ENCODE measurements around the gene TNFAIP3. TPM values are rescaled to one million over a fixed set of nuclear protein-coding genes. Genes with fewer than 3 reads are reported as not detected.

Gene TNFAIP3
- total and polyA plus RNA-seq, 7 experiments from 2014 or later: 66.6 to 2,915 (median 140) TPM

DNA sequence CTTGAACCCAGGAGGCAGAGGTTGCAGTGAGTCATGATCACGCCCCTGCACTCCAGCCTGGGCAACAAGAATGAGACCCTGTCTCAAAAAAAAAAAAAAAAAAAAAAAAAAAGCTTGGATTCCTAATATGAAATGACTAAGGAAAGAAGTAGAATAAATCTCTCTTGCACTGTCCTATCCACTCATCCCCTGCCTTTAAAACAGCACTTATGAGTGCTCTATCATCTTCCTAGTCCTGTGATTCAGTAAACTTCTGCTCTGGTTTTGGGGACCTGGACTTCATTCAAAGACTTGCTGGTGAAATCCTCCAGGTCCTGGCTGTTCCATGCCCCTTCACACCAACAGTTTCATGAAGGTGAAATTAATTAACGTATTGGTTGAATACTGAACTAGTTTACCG lies 29.6 kb downstream of the TNFAIP3 start:
- no peak for ATAC-seq
- Mint-ChIP-seq H3K27ac (no peak overlapping the region), H3K27me3 (no peaks in the 10 kb centered on the region), H3K4me3 (no peak overlapping the region), H3K9me3 (peaks cover 0 to 3% (median 0%) of the 10 kb centered on the region in 11 donors), H3K4me1 (peaks cover 0 to 4% (median 0%) of the 10 kb centered on the region in 7 donors), H3K36me3 (peaks cover 0 to 13% (median 0%) of the 10 kb centered on the region in 5 donors)
- ChIA-PET POLR2A (no interaction called here), CTCF (interaction anchor here (0.6 kb wide), 1 partner anchor 1059 kb away, joined by 3 read pairs; no protein-coding TSS in a partner anchor)
- Histone ChIP-seq H3K27ac (ENCODE audit: low read depth, low read length) (no peak overlapping the region), H3K36me3 (ENCODE audit: control insufficient read depth in 2 of 3, insufficient read depth in 3 of 3, low read length in 3 of 3) (no peaks in the 10 kb centered on the region), H3K4me1 (ENCODE audit: control insufficient read depth in 2 of 2, insufficient read depth in 2 of 2, low read length in 2 of 2) (no peaks in the 10 kb centered on the region), H3K27me3 (ENCODE audit: control insufficient read depth in 2 of 2, insufficient read depth in 2 of 2, low read length in 2 of 2) (no peaks in the 10 kb centered on the region), H3K4me3 (ENCODE audit: low read length) (no peak overlapping the region), H3K9me3 (ENCODE audit: control insufficient read depth in 2 of 3, low read length in 3 of 3) (no peaks in the 10 kb centered on the region)
- intact Hi-C loops (cut with micrococcal nuclease): no loop called here
- no peak for DNase-seq

DNA sequence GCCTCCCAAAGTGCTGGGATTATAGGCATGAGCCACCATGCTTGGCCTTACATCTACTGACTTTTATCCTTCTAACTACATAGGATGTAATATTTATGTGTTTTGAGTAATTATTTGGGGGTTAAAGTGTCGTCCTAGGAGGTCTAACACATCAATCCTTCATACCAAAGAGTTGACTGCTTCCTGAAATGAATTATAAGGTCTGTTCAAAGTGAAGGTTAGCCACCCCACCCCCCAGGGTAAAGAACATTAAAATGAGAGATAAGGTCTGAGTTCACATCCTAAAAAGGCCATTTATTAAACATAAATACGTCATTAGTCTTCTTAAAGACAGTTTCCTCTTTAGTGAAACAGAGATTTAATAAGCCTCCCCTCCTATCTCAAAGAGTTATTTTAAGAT lies 33.8 kb downstream of the TNFAIP3 start:
- intact Hi-C loops (cut with micrococcal nuclease): no loop called here
- CTCF ChIA-PET: interaction anchor here (0.6 to 1.7 kb wide), 3 partner anchors 11 to 45 kb away, joined by 3 to 5 read pairs (median 4); no protein-coding TSS in a partner anchor
- no peak for ATAC-seq

DNA sequence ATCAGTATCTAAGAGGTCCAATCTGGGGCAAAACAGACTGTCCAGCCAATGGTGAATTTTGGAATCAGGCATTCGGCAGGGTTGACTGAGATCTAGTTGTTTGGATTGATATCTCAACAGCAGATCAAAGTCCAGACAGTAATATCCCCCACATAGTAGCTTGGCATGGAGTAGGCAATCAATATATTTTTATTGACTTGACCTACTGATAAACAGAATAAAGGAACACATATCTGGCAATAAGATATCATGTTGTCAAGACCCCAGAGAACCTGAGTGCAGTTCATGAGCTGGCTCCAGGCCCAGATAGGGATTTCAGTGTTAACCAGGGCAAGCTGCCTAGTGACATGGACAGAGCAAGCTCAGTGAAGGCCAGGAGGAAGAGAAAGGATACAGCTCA lies 34.4 kb downstream of the TNFAIP3 start:
- H3K9me3 Mint-ChIP-seq: peaks cover 0 to 2% (median 0%) of the 10 kb centered on the region in 11 donors
- Histone ChIP-seq H3K4me1 (ENCODE audit: control insufficient read depth in 2 of 2, insufficient read depth in 2 of 2, low read length in 2 of 2) (peaks cover 4 to 6% of the 10 kb centered on the region in 2 donors), H3K9me3 (ENCODE audit: control insufficient read depth in 2 of 3, low read length in 3 of 3) (no peaks in the 10 kb centered on the region), H3K27me3 (ENCODE audit: control insufficient read depth in 2 of 2, insufficient read depth in 2 of 2, low read length in 2 of 2) (no peaks in the 10 kb centered on the region), H3K36me3 (ENCODE audit: control insufficient read depth in 2 of 3, insufficient read depth in 3 of 3, low read length in 3 of 3) (no peaks in the 10 kb centered on the region), H3K4me3 (ENCODE audit: low read length) (no peak overlapping the region), H3K27ac (ENCODE audit: low read depth, low read length) (no peak overlapping the region)
- peaks cover 0 to 31% (median 14%) of the 10 kb centered on the region in 7 donors for H3K4me1 Mint-ChIP-seq
- CTCF ChIA-PET: interaction anchor here (1.7 kb wide), 1 partner anchor 10 kb away, joined by 5 read pairs; no protein-coding TSS in a partner anchor
- POLR2A ChIA-PET: interaction anchor here (0.6 to 1.3 kb wide), 2 partner anchors 34 to 1083 kb away, joined by 3 to 4 read pairs; partner anchors contain the start of gene TNFAIP3
- ATAC-seq (no peak), DNase-seq (no peak)
- no peaks in the 10 kb centered on the region for H3K27me3 Mint-ChIP-seq
- intact Hi-C loops (cut with micrococcal nuclease): no loop called here
- no peak overlapping the region for H3K4me3 Mint-ChIP-seq
- peaks cover 0 to 4% (median 0%) of the 10 kb centered on the region in 5 donors for H3K36me3 Mint-ChIP-seq
- no peak overlapping the region for H3K27ac Mint-ChIP-seq

More for the DNA sequence above, 33.8 kb downstream of the TNFAIP3 start:
- POLR2A ChIA-PET: no interaction called here
- H3K27ac Mint-ChIP-seq: no peak overlapping the region
- DNase-seq: no peak
- peaks cover 4 to 6% of the 10 kb centered on the region in 2 donors for H3K4me1 ChIP-seq (ENCODE audit: control insufficient read depth in 2 of 2, insufficient read depth in 2 of 2, low read length in 2 of 2)
- no peak overlapping the region for H3K4me3 Mint-ChIP-seq
- no peak overlapping the region for H3K4me3 ChIP-seq (ENCODE audit: low read length)
- H3K36me3 ChIP-seq (ENCODE audit: control insufficient read depth in 2 of 3, insufficient read depth in 3 of 3, low read length in 3 of 3): no peaks in the 10 kb centered on the region
- peaks cover 0 to 6% (median 0%) of the 10 kb centered on the region in 5 donors for H3K36me3 Mint-ChIP-seq
- no peaks in the 10 kb centered on the region for H3K27me3 ChIP-seq (ENCODE audit: control insufficient read depth in 2 of 2, insufficient read depth in 2 of 2, low read length in 2 of 2)
- H3K4me1 Mint-ChIP-seq: peaks cover 4 to 25% (median 13%) of the 10 kb centered on the region in 7 donors
- no peak overlapping the region for H3K27ac ChIP-seq (ENCODE audit: low read depth, low read length)
- H3K9me3 Mint-ChIP-seq: peaks cover 0 to 2% (median 0%) of the 10 kb centered on the region in 11 donors
- no peaks in the 10 kb centered on the region for H3K27me3 Mint-ChIP-seq
- H3K9me3 ChIP-seq (ENCODE audit: control insufficient read depth in 2 of 3, low read length in 3 of 3): no peaks in the 10 kb centered on the region

DNA sequence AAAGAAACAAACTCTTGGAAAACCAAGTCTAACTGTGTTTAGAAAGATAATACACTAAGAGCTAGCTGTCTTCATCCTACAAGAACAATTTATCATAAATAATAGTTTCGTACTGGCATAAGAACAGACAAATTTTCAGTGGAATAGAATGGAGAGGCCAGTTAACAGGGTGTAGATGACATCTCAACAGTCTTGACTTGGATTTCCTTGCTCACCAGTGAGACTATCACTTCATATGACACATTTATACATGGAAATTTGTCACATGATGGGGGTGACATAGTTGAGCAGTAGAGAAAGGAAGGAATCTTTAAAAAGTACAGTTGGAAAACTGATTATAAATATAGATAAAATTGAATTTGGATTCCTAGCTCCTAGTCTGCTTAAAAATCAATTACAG lies 35.6 kb downstream of the TNFAIP3 start:
- Histone ChIP-seq H3K27ac (ENCODE audit: low read depth, low read length) (no peak overlapping the region), H3K27me3 (ENCODE audit: control insufficient read depth in 2 of 2, insufficient read depth in 2 of 2, low read length in 2 of 2) (no peaks in the 10 kb centered on the region), H3K4me1 (ENCODE audit: control insufficient read depth in 2 of 2, insufficient read depth in 2 of 2, low read length in 2 of 2) (peaks cover 4 to 6% of the 10 kb centered on the region in 2 donors), H3K4me3 (ENCODE audit: low read length) (no peak overlapping the region), H3K9me3 (ENCODE audit: control insufficient read depth in 2 of 3, low read length in 3 of 3) (no peaks in the 10 kb centered on the region), H3K36me3 (ENCODE audit: control insufficient read depth in 2 of 3, insufficient read depth in 3 of 3, low read length in 3 of 3) (no peaks in the 10 kb centered on the region)
- POLR2A ChIA-PET: interaction anchor here (0.6 kb wide), 1 partner anchor 179 kb away, joined by 4 read pairs; no protein-coding TSS in a partner anchor
- no peak overlapping the region for H3K4me3 Mint-ChIP-seq
- ATAC-seq (no peak), DNase-seq (no peak)
- H3K36me3 Mint-ChIP-seq: peaks cover 0 to 4% (median 0%) of the 10 kb centered on the region in 5 donors
- no peaks in the 10 kb centered on the region for H3K27me3 Mint-ChIP-seq
- CTCF ChIA-PET: interaction anchor here (0.6 kb wide), 1 partner anchor 34 kb away, joined by 3 read pairs; no protein-coding TSS in a partner anchor
- H3K9me3 Mint-ChIP-seq: peaks cover 0 to 2% (median 0%) of the 10 kb centered on the region in 11 donors
- H3K4me1 Mint-ChIP-seq: peaks cover 0 to 40% (median 19%) of the 10 kb centered on the region in 7 donors
- intact Hi-C loops (cut with micrococcal nuclease): no loop called here
- H3K27ac Mint-ChIP-seq: no peak overlapping the region

DNA sequence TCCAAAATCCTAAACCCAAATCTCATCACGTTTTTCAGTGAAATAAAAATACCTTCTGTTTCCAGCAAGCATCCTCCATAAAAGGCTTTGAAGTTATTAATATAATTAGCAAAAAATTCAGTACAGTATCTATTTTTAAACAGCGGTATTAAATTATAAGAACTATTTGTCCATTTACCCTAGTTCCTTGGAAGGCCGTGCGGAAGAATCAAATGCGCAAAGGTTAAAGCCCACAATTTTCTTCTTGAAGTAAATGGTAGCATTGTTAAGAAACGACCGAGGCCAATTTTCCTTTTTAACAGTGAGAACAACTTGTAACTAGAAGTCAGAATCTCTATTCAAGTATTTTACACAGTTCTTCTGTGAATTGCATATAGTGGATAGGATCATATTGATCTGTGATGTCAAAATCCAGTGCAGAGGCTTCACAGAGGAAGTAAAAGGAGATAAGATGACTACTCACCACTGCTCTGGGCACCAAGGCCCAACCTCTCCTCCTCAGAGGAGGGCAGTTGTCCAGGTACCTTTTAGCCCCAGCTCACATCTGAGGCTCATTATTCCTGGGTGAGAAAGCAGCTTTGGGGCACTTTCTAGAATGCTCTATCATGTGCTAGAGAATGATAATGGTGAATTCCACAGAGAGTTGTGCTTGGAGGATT lies 36.3 kb downstream of the TNFAIP3 start:
- H3K36me3 ChIP-seq (ENCODE audit: control insufficient read depth in 2 of 3, insufficient read depth in 3 of 3, low read length in 3 of 3): no peaks in the 10 kb centered on the region
- Mint-ChIP-seq H3K4me1 (peaks cover 0 to 43% (median 19%) of the 10 kb centered on the region in 7 donors), H3K27ac (peak overlapping the region in 1 of 9 donors; percentile 91), H3K27me3 (no peaks in the 10 kb centered on the region), H3K4me3 (no peak overlapping the region), H3K9me3 (peaks cover 0 to 2% (median 0%) of the 10 kb centered on the region in 11 donors), H3K36me3 (peaks cover 0 to 1% (median 0%) of the 10 kb centered on the region in 5 donors)
- no peaks in the 10 kb centered on the region for H3K27me3 ChIP-seq (ENCODE audit: control insufficient read depth in 2 of 2, insufficient read depth in 2 of 2, low read length in 2 of 2)
- ATAC-seq (no peak), DNase-seq (no peak)
- peaks cover 4 to 6% of the 10 kb centered on the region in 2 donors for H3K4me1 ChIP-seq (ENCODE audit: control insufficient read depth in 2 of 2, insufficient read depth in 2 of 2, low read length in 2 of 2)
- POLR2A ChIA-PET: no interaction called here
- no peak overlapping the region for H3K27ac ChIP-seq (ENCODE audit: low read depth, low read length)
- intact Hi-C loops (cut with micrococcal nuclease): no loop called here
- H3K9me3 ChIP-seq (ENCODE audit: control insufficient read depth in 2 of 3, low read length in 3 of 3): no peaks in the 10 kb centered on the region
- CTCF ChIA-PET: interaction anchor here (0.6 kb wide), 1 partner anchor 68 kb away, joined by 3 read pairs; no protein-coding TSS in a partner anchor
- no peak overlapping the region for H3K4me3 ChIP-seq (ENCODE audit: low read length)

DNA sequence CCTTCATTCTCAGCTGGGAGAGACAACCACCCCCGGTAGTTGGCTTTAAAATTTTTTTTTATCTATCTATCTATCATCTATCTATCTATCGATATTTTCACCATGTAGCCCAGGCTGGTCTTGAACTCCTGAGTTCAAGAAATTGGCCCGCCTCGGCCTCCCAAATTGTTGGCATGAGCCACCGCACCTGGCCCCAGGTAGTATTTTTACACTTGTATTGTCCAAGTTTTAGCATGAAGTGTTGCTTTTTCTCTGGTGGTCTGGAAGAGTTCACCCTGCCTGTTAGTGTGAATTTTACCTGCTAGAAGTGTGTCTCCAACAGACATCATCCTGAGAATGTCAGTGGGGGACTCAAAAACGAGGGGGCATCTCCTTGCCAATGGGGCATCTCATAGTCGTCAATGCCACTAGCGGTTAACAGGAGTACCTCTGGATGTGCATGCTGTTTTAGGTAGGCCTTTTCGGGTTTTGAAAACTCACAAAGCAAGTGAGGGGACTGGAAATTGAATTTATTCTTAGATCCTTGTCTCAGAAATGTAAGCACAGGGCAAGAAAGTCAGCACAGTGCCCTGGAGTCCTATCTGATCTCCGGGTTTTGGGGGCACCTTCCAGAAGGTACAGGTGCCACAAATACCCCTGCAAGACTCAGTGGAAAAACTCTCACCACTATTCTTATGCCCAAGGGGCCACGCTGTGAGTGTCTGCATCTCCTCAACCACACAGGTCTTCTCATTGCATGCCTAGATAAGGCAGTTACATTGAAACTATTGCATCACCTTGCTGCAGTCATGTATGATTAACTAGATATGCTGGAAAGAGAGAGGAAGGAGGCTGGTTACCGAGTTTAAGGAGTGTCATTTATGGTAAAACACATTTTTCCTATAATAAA lies 37.1 kb downstream of the TNFAIP3 start:
- H3K4me3 Mint-ChIP-seq: peak overlapping the region in 7 of 10 donors; percentile 2 to 79 (median 64)
- Histone ChIP-seq H3K36me3 (ENCODE audit: control insufficient read depth in 2 of 3, insufficient read depth in 3 of 3, low read length in 3 of 3) (no peaks in the 10 kb centered on the region), H3K4me1 (ENCODE audit: control insufficient read depth in 2 of 2, insufficient read depth in 2 of 2, low read length in 2 of 2) (peaks cover 4 to 6% of the 10 kb centered on the region in 2 donors), H3K4me3 (ENCODE audit: low read length) (no peak overlapping the region), H3K27me3 (ENCODE audit: control insufficient read depth in 2 of 2, insufficient read depth in 2 of 2, low read length in 2 of 2) (no peaks in the 10 kb centered on the region), H3K27ac (ENCODE audit: low read depth, low read length) (no peak overlapping the region), H3K9me3 (ENCODE audit: control insufficient read depth in 2 of 3, low read length in 3 of 3) (no peaks in the 10 kb centered on the region)
- peaks cover 4 to 51% (median 22%) of the 10 kb centered on the region in 7 donors for H3K4me1 Mint-ChIP-seq
- H3K27me3 Mint-ChIP-seq: peaks cover 0 to 3% (median 0%) of the 10 kb centered on the region in 5 donors
- no peaks in the 10 kb centered on the region for H3K36me3 Mint-ChIP-seq
- peak; percentile 72 for ATAC-seq
- intact Hi-C loops (cut with micrococcal nuclease): loop anchor here (1.0 to 2.0 kb wide), 4 partner anchors 25 to 41 kb away; no protein-coding TSS in a partner anchor
- H3K27ac Mint-ChIP-seq: peak overlapping the region in 2 of 9 donors; percentile 10 to 91
- CTCF ChIA-PET: interaction anchor here (0.6 kb wide), 1 partner anchor 67 kb away, joined by 3 read pairs; no protein-coding TSS in a partner anchor
- POLR2A ChIA-PET: no interaction called here
- DNase-seq: peak in 1 of 9 donors; percentile 49
- H3K9me3 Mint-ChIP-seq: peaks cover 0 to 2% (median 0%) of the 10 kb centered on the region in 11 donors

Data from naive thymus-derived CD4-positive, alpha-beta T cell (primary cell).